ENCODE measurements around the gene IGSF21.

IGSF21 gene

GRCh38 chr1:18316764-18317163 lies 209.2 kb downstream of the IGSF21 start:
- Histone ChIP-seq H3K4me3 (ENCODE audit: low read depth, low read length) (no peak overlapping the region), H3K9me3 (ENCODE audit: severe bottlenecking) (no peaks in the 10 kb centered on the region), H3K27me3 (ENCODE audit: insufficient read depth, low read depth, severe bottlenecking) (no peaks in the 10 kb centered on the region), H3K36me3 (no peaks in the 10 kb centered on the region), H3K27ac (no peak overlapping the region)
- DNase-seq, result no peak
- TF ChIP-seq CTCF (IDR thresholded peaks at IDR 0.05; ENCODE audit: low read depth, low read length), result no peak

- TF ChIP-seq CTCF (IDR thresholded peaks at IDR 0.05; ENCODE audit: low read depth, low read length), result no peak
- Histone ChIP-seq H3K9me3 (ENCODE audit: severe bottlenecking) (no peaks in the 10 kb centered on the region), H3K27me3 (ENCODE audit: insufficient read depth, low read depth, severe bottlenecking) (no peaks in the 10 kb centered on the region), H3K36me3 (no peaks in the 10 kb centered on the region), H3K4me3 (ENCODE audit: low read depth, low read length) (no peak overlapping the region), H3K27ac (no peak overlapping the region)
- DNase-seq, result no peak
Measured at GRCh38 chr1:18319099-18319498, 211.5 kb downstream of the IGSF21 start.

- Histone ChIP-seq H3K27me3 (ENCODE audit: insufficient read depth, low read depth, severe bottlenecking) (no peaks in the 10 kb centered on the region), H3K4me3 (ENCODE audit: low read depth, low read length) (no peak overlapping the region), H3K36me3 (no peaks in the 10 kb centered on the region), H3K27ac (no peak overlapping the region), H3K9me3 (ENCODE audit: severe bottlenecking) (no peaks in the 10 kb centered on the region)
- no peak for DNase-seq
- TF ChIP-seq CTCF (IDR thresholded peaks at IDR 0.05; ENCODE audit: low read depth, low read length), result no peak
Measured at GRCh38 chr1:18320051-18320450, 212.5 kb downstream of the IGSF21 start.

- Histone ChIP-seq H3K36me3 (no peaks in the 10 kb centered on the region), H3K4me3 (ENCODE audit: low read depth, low read length) (no peak overlapping the region), H3K27ac (no peak overlapping the region), H3K9me3 (ENCODE audit: severe bottlenecking) (no peaks in the 10 kb centered on the region), H3K27me3 (ENCODE audit: insufficient read depth, low read depth, severe bottlenecking) (no peaks in the 10 kb centered on the region)
- TF ChIP-seq CTCF (IDR thresholded peaks at IDR 0.05; ENCODE audit: low read depth, low read length), result peak; percentile 58
- DNase-seq, result peak; percentile 40
Measured at GRCh38 chr1:18322368-18323032, 214.9 kb downstream of the IGSF21 start.

- DNase-seq, result no peak
- no peaks in the 10 kb centered on the region for H3K9me3 ChIP-seq (ENCODE audit: severe bottlenecking)
- no peaks in the 10 kb centered on the region for H3K36me3 ChIP-seq
- TF ChIP-seq CTCF (IDR thresholded peaks at IDR 0.05; ENCODE audit: low read depth, low read length), result no peak
- no peaks in the 10 kb centered on the region for H3K27me3 ChIP-seq (ENCODE audit: insufficient read depth, low read depth, severe bottlenecking)
- H3K27ac ChIP-seq, result no peak overlapping the region
- H3K4me3 ChIP-seq (ENCODE audit: low read depth, low read length), result no peak overlapping the region
Measured at GRCh38 chr1:18323259-18323658, 215.7 kb downstream of the IGSF21 start.

- Histone ChIP-seq H3K27me3 (ENCODE audit: insufficient read depth, low read depth, severe bottlenecking) (no peaks in the 10 kb centered on the region), H3K36me3 (no peaks in the 10 kb centered on the region), H3K4me3 (ENCODE audit: low read depth, low read length) (no peak overlapping the region), H3K27ac (no peak overlapping the region), H3K9me3 (ENCODE audit: severe bottlenecking) (no peaks in the 10 kb centered on the region)
- DNase-seq, result no peak
- peak; percentile 48; the same call in 1 of the 2 replicates for TF ChIP-seq CTCF (IDR thresholded peaks at IDR 0.05; ENCODE audit: low read depth, low read length)
Measured at GRCh38 chr1:18324246-18324645, 216.6 kb downstream of the IGSF21 start.

All from WERI-Rb-1 (cell line).